HG03520 (cell line): ENCODE results near the gene ADM2.
"Not testable (repeated sequence)": the region's sequence is repeated elsewhere in the genome, so short reads cannot be mapped to it uniquely, and the experiment has no call there.

Source experiments
- ATAC-seq: cut with Tn5 transposase; IDR thresholded peaks from one replicate; pipeline ENCODE4 v1.9.1; 2021; ENCODE audit warnings: mild to moderate bottlenecking, moderate library complexity; ENCODE audit not compliant: unreplicated experiment

Gene ADM2

DNA sequence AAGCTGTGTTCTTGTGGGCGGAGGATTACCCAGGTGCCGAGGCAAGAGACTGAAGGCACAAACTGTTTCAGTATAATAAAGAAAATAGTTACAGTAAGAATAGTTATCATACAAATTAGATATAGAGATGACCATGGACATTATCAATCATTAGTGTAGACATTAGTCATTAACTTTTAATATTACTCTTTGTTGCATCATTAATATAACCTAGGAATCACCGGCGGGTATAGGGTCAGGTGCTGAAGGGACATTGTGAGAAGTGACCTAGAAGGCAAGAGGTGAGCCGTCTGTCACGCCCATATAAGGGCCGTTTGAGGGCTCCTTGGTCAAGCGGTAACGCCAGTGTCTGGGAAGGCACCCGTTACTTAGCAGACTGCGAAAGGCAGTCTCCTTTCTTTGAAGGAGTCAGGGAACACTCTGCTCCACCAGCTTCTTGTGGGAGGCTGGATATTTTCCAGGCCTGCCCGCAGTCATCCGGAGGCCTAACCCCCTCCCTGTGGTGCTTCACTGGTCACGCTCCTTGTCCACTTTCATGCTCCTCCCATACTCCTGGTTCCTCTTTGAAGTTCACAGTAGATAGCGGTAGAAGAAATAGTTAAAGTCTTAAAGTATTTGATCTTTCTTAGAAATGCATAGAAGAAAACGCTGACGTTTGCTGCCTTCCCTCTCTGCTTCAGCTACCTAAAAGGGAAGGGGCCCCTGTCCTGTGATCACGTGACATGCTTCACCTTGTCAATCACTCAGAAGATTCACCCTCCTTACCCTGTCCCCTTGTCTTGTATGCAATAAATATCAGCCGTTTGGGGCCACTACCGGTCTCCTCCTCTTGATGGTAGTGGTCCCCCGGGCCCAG is 52.7 kb downstream of the ADM2 start:
- not testable (repeated sequence) for ATAC-seq

DNA sequence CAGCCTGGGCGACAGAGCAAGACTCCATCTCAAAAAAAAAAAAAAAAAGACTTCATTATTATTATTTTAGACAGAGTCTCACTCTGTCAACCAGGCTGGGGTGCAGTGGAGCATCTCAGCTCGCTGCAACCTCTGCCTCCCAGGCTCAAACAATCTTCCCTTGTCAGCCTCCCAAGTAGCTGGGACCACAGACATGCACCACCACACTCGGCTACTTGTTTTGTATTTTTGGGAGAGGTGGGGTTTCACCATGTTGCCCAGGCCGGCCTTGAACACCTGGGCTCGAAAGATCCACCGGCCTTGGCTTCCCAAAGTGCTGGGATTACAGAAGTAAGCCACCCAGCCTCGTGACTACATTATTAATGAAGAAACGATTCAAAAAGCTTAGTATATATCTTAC is 53.8 kb downstream of the ADM2 start:
- no peak for ATAC-seq
